HepG2 (cell line): ENCODE measurements around the gene IGIP. TPM values are rescaled to one million over a fixed set of nuclear protein-coding genes. Genes with fewer than 3 reads are reported as not detected.

Experiments
- ATAD3A ChIP-seq: sonication (generic); formaldehyde crosslinking; IDR thresholded peaks from 2 replicates; pipeline ENCODE4 v1.4.0; 2020; ENCODE audit warnings: missing genetic modification reagents
- GATAD1 ChIP-seq: IDR thresholded peaks from 2 replicates; pipeline ENCODE4 v1.6.1; 2016; ENCODE audit warnings: missing genetic modification reagents, missing compliant biosample characterization
- KIAA2018 ChIP-seq: sonication (generic); formaldehyde crosslinking; IDR thresholded peaks from 2 replicates; pipeline ENCODE4 v1.5.0; 2020; ENCODE audit warnings: mild to moderate bottlenecking, missing genetic modification reagents, borderline replicate concordance
- NFIB ChIP-seq: sonication (generic); formaldehyde crosslinking; IDR thresholded peaks from 2 replicates; pipeline ENCODE4 v1.9.0; 2021; ENCODE audit warnings: missing genetic modification reagents, mild to moderate bottlenecking, borderline replicate concordance
- SMARCE1 ChIP-seq: fragments of 450-650 bp; IDR thresholded peaks from 2 replicates; pipeline ENCODE4 v1.6.1; 2017; ENCODE audit warnings: borderline replicate concordance
- TFAP4 ChIP-seq: sonication (generic); IDR thresholded peaks from 2 replicates; pipeline ENCODE4 v1.6.1; 2016; ENCODE audit warnings: low read depth, borderline replicate concordance
- ZBTB39 ChIP-seq: sonication (generic); formaldehyde crosslinking; IDR thresholded peaks from 2 replicates; pipeline ENCODE4 v1.5.0; 2020; ENCODE audit warnings: missing genetic modification reagents
- ZBTB4 ChIP-seq: sonication (generic); formaldehyde crosslinking; IDR thresholded peaks from 2 replicates; pipeline ENCODE4 v1.4.0; 2020; ENCODE audit warnings: missing genetic modification reagents, mild to moderate bottlenecking, borderline replicate concordance
- ZNF234 ChIP-seq: sonication (generic); formaldehyde crosslinking; conservative IDR thresholded peaks from 2 replicates; pipeline ENCODE4 v1.5.1; 2020; ENCODE audit warnings: mild to moderate bottlenecking, missing genetic modification reagents
- ZNF251 ChIP-seq: sonication (generic); formaldehyde crosslinking; IDR thresholded peaks from 2 replicates; pipeline ENCODE4 v1.9.0; 2021; ENCODE audit warnings: mild to moderate bottlenecking, missing genetic modification reagents
- ZNF510 ChIP-seq: sonication (generic); formaldehyde crosslinking; IDR thresholded peaks from 2 replicates; pipeline ENCODE4 v1.4.0; 2020; ENCODE audit warnings: low read depth, mild to moderate bottlenecking, missing genetic modification reagents
- ZNF616 ChIP-seq: sonication (generic); formaldehyde crosslinking; IDR thresholded peaks from 2 replicates; pipeline ENCODE4 v1.5.0; 2020; ENCODE audit warnings: low read depth, mild to moderate bottlenecking, missing genetic modification reagents
- polyA plus RNA-seq, 8 experiments: library from polyadenylated mRNA; depleted of rRNA in 3 of 8; stranded (reverse) in 7 of 8; unstranded in 1 of 8; fragments of >200 nt; fragmentation: Illumina TruSeq in 4 of 8; extraction: Trizol in 4 of 8; gene quantifications; 2 replicates each; pipeline versions ENCODE4 v1.2.1 to v1.2.3, GENCODE V29; 2011 to 2016; ENCODE audit warnings: low read depth in 4 of 8, missing spikeins in 1 of 8, mixed read lengths in 1 of 8; ENCODE audit not compliant: insufficient read depth in 1 of 8
- total RNA-seq, 5 experiments: library from RNA; depleted of rRNA; stranded (reverse); fragments of >200 nt; fragmentation: Illumina TruSeq; extraction: Trizol; gene quantifications; 2 replicates each; pipeline ENCODE4 v1.2.3, GENCODE V29; 2016; ENCODE audit warnings: low read depth in 1 of 5

IGIP gene
- total and polyA plus RNA-seq, 2 of the 13 experiments (the other 11 are each of a cell fraction or from before 2014, with no cell fraction given): 1.7 to 2.1 TPM

- TF ChIP-seq ZBTB4 (CRISPR knock-in tag): no peak; the same call in 1 of the 2 replicates
- TF ChIP-seq ATAD3A (CRISPR knock-in tag): no peak
- peak; percentile 44; the same call in 1 of the 2 replicates for TF ChIP-seq ZBTB39 (CRISPR knock-in tag)
- TF ChIP-seq ZNF234 (CRISPR knock-in tag): no peak
- TF ChIP-seq ZNF251: no peak
- TF ChIP-seq SMARCE1: no peak
- peak; percentile 76 for TF ChIP-seq GATAD1 (CRISPR knock-in tag)
- no peak for TF ChIP-seq ZNF510 (CRISPR knock-in tag)
- peak; percentile 86; the same call in 1 of the 2 replicates for TF ChIP-seq TFAP4
- TF ChIP-seq KIAA2018 (CRISPR knock-in tag): no peak
- TF ChIP-seq ZNF616 (CRISPR knock-in tag): no peak
- no peak for TF ChIP-seq NFIB
Observed at GRCh38 chr5:140174465-140175366, 49.0 kb downstream of the IGIP start, which contains the start of gene CYSTM1 (continued).
